Stimulated activated CD8-positive, alpha-beta memory T cell treated with anti-CD3 and anti-CD28 coated beads, Interleukin-12 subunit alpha, Interleukin-12 subunit beta, amount 100 ng/mL, for 1 hour (primary cell): Measurements from ENCODE around the gene GPR153.

Experiments
- DNase-seq: peaks from one replicate; pipeline ENCODE4 v3.0.0-alpha.2; 2020; ENCODE audit warnings: low read depth

The GPR153 gene

DNA sequence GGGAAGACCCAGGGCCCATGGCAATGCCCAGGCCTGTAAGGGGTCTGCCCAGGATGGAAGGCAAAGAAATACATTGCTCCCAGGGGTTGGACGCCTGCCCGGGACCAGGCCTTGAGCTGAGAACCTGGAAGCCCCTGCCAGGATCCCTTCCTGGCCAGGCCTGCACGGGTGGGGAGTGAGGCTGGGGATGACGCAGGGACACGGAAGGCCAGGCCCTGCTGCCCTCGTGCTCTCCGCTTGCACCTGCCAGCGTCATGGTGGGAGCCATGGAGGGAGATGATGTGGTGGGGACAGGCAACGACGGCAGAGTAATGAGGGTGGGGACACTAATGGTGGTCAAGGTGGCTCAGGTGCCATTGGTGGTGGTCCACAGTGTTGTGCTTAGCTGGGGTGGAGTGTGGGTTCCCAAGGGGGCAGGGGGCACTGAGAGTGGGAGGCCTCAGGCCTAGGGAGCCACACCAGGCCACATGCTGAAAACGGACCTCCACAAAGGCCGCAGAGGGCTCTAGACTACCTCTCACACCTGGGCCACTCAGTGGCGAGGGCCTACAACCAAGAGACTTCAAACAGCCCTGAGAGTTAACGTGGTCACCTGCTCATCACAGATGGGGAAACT lies 12.6 kb downstream of the GPR153 start:
- no peak for DNase-seq

DNA sequence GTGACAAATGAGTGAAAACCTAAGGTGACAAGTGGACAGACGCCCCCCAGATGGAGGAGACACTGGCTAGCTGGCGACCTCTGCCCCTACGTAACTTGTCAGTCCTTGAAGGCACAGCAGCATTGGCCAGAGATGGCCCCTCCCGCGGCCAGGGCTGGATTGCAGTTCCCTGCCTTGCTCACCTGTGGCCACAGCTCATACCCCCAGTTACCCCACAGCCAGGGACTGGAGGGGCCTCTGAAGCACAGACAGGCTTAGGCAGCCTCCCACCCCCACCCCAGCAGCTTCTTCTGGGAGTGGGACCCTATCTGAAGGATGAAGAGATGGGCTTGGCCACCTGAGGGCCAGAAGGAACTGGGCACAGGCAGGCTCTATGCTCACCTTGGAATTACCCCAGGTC lies 13.2 kb downstream of the GPR153 start:
- DNase-seq, result no peak

DNA sequence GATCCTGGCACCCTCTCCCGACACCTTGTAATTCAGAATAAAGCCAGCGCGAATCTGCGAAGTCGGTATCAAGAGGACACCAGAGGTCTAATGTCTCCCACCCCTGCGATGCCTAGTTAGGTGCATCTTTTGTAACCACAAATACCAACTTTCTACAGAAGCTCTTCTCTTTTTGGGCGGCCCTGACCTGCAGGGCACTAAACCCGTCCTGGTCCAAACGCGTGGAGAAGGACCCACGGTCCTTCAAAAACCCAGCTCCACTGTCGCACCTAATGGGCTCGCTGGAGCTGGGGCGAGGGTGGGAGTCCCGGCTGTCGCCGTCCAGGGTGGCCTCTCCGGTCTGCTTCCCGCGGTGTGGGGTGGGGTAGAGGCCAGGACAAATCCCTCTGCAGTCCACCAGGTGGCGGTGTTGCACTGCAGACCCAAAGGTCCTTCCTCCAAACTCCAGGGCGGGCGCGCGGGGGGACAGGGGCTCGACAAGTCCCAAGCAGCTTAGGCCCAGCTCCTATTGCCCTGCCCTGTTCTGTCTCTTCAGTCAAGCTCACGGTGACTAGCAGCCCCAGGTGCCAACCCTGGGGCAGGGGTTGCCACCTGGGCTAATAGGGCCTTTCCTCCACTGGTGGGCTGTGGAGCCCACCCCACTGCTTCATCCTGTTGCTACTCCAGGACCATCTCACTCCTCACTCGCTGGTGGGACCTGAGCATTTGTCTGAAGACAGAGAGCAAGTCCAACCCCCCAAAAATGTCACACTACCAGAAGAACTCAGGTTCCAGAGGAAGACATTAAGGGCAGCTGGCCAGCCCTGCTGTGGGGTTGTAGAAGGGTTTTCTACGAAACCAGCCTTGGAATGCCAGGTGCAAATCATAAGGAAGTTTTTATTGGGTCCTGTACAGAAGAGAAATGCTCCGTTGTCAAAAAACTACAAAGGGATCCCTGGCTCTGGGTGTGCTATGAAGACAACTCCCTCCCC lies 14.1 kb downstream of the GPR153 start:
- peak; percentile 74 for DNase-seq

DNA sequence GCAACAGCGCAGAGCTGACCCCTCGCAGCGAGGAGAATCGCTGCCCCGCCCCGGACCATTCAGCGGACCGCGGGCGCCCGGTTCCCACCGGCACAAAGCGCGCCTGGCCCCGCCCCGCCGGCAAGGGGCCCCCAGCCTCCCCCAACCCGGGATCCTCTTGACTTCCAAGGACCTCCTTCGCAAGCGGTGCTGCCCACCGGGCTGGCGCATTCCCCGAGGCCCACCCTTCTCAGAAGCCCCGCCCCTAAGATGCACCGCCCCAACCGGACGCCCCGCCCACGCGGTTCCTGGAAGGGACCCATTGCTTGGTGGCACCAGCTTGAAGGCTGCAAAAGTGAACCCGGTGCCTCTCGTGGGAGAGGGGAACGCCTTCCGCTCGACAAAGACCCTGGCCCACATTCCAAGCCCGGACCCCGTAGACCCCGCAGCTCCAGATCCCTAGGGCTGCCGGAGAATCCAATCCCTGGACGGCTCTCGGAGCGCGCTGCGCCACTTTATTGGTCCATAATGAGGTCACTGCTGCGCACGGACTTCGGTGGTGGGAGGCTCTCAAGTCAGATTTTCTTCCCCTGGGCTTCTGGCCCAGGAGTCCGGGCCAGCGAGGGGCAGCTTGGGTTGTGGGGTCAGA lies 14.9 kb downstream of the GPR153 start:
- DNase-seq, result no peak

DNA sequence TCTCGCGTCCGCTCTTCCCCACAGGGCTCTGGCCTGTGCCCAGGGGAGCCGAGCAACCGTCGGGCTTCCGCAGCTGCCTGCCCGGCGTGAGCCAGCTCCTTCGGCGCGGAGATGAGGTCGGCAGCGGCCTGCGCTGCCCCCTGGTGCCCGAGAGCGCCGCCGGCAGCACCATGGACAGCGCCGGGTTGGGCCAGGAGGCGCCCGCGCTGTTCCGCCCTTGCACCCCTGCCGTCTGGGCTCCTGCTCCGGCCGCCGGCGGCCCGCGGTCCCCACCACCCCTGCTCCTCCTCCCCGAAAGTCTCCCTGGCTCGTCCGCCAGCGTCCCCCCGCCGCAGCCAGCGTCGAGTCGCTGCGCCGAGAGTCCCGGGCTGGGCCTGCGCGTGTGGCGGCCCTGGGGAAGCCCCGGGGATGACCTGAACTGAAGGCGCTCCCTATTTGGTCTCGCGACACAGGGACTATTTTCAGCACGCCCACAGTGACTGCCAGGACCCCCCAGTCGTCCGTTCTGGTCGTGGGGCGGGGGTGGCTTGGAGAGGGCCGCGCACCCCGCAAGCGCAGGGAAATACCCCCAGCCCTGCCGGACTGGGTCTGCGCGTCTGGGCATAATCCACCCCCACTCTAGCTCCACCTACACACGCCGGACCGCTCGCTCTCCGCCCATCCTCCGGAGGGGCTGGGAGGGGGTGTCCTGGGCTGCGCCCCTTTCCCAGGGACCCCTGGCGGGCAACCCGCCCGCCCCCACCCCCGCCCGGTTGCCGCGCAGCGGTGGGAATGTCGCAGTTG lies 15.6 kb downstream of the GPR153 start:
- DNase-seq, result peak; percentile 57

DNA sequence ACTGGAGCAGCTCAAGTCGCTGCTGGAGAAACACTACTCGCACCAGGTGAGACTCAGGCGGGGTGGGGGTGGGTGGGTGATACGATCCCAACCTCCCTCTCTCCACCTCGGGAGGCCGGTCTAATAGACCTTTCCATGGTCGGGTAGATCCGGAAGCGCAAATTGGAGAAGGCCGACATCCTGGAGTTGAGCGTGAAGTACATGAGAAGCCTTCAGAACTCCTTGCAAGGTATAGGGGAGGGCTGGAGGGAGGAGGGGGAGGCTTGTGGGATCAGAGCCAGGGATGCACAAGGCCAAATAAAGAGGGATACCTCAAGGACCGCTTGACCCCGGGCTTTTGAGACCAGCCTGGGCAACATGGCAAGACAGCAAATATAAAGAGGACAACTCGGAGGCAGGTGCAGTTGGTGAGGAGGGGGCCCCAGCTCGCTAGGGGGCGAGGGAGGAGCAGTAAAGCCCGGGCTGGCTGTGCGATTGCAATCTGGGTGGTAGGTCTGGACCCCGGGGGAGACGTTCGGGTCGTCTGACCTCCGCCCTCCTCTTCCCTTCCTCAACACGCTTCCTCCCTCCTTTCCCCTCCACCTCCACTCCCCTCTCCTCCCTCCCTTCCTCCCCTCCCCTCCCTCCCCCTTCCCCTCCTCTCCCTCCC lies 16.4 kb downstream of the GPR153 start:
- no peak for DNase-seq

DNA sequence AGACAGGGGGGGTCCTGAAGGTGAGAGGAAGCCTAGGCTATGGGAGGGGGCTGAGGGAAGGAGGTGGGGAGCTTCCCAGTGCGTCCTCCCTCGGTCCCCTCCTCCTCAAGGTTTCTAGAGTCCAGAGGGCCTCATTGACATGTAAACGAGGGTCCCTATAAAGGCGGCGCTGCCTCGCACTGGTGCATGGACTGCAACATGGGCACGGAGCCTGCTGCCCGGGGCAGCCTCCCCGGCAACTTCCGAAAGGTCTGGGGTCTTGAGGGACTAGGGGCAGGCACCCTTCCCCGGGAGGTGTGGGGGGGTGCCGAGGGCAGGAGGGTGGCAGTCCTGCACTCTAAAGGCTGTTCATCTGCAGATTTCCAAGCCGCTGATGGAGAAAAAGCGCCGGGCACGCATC lies 16.9 kb downstream of the GPR153 start, which contains the start of gene HES3:
TSS of gene HES3 (plus strand) at position 187 of the 400 bp plus-strand sequence. CDS start at position 374, 187 bp downstream.
- DNase-seq, result no peak

DNA sequence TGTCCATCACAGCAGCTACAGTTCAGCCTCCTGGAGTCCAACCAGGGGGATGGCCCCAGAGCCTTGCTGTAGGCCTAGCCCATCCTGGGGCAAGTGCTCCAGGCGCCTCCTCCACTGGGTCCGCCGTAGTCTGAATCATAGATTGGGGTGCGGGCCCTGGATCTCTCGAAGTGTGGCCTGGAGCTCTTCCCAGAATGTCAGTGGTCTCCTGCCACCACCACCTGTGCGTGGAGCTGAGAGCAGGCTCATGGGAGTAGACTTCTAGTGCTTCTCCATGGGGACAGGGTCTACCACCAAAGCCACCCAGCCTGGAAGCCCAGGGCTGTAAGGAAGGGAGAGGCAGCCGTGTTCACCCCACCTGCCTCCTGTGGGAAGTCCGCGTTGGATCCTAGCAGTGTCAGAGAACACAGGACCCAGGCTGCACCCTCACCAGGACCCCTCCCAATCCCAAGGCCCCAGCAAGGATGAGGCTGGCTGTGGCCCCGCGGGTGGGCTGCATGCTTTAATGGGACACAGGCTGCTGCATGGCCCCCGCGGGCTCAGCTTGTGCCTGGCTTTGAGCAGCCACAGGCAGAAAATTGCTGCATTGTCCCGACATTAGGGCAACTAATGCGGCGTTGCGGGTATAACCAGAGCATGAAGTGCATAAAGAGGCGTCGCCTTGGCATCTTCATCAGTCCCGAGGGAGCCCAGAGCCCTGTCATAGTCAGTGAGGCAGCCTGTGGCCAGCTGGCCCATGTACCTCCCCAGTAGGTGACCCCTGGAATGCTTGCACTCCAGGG lies 17.7 kb downstream of the GPR153 start:
- no peak for DNase-seq

DNA sequence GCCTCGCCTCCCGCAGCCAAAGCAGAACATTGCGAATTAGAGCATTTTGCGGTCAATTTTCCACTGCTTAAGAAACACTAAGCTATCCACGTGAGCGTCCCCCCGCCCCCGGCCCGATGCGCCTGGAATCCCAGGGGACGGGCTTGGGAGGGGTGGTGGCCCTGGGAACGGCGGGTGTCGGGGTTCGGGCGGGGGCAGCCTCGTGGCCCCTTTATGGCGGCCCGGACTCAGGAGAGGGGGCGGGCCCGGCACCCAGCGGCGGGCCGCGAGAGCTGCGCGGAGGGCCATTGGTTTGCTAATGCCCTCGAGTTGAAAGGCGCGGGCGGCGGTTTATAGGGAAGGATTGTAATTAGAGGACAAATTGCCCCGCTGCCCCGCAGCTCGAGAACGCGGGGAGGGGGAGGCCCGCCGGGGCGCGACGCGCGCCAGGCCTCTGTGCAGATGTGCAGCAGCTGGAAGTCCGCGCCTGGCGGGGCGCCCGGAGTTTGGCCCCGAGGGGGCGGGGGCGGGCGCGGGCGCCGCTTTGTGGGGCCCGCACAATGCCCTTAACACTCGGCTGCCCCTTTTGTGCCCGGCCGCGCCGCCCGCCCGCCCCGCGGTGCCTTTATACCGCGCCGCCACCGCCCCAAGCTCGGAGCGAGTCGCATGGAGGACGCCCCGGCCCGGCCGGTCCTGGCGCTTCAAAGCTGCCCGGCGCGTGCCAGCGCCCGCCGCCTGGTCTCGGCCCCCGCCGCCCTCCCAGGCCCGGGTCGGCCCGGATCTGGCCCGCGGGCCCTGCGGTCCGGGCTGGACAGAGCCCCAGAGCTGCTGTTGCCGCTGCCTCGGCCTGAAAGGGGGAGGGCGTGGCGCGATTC lies 18.8 kb downstream of the GPR153 start:
- DNase-seq, result no peak

DNA sequence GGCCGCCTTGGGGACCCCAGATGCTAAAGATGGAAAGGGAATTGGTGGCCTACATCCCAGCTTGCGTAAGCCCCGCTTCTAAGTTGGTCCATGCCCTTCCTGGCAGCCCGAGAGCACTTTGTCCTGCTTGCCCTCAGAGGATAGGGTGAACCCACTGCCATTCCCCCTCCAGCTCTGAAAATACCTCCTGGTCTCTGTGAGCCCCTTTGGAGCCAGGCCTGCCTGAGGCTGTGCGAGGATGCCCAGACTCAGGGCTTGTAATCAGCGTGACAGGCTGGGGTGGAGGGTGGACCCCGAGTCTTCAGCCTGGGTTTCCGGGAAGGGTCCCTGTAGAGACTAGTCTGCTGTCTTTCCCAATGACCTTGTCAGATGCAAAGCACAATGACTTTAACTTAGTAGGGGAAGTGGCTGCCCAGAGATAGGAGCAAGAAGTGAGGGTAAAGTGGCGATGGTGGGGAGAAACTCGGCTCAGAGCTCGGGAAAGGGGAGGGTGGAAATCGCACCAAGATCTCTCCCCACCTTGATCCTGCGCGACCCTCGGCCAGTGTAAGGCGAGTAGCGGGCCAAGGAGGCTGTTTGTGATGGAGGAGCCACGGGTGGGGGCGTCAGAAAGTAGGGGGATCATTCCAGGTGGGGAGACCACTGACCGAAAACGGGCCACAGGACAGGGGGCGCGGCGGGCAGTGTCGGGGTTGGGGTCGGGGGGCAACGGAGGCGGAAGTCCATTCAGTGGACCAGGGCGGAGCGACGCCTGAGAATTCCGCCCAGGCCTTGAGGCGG lies 19.6 kb downstream of the GPR153 start:
- no peak for DNase-seq

DNA sequence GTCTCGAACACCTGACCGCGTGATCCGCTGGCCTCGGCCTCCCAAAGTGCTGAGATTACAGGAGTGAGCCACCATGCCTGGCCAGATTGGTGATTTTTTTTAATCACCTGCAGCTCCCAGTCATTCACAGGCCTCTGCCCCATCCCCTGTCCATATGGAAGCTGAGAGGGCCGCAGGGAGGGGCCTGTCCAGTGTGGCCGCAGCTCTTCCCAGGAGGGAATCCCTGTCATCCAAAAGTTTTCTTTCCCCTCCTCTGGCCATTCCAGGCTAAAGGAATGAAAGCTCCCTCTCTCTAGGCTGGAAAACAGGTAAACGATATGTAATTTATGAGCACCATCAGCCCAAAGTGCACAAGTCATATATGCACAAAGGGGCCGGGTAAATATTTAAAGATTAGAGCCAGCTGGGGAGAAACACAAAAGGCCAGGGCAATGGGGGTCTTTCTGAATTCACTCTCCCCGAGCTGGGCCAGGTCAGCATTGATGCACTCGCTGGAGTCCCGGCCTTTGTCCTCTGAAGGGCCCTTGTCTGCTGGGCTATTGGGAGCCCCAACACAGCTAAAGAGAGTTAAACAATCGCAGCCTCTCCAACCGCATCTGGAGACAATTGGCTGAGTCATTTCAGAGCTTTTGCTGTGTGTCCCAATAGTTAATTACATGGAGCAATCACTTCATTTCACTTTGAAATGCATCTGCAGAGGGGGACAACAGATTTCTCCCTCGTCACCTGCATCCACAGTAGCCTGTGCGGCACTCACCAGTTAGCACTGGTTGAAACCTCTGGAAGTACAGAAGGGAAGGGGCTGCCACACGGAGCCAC lies 20.7 kb downstream of the GPR153 start:
- no peak for DNase-seq

DNA sequence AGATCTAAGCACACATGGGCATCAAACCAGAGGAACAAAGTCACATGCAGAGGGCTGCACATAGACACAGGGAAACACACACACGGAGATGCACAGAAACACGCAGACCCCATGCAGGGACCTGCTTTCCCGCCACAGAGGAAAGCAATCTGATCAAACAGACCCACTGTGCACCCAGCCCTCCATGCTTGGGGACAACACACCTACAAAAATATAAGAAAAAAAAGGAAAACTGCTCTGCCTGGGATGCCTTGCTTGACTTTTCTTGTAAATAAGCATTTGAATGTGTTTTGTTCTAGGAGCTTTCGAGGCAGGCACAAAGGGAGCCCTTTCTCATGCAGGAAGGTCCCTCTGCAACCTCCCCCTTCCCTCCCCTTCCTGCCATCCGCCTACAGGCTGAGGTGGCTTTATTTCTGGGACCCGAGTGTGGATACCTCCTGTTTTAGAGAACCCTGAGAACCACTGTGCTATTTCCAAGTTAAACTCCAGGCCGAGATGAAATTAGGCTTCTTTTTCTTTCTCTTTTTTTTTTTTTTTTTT lies 21.6 kb downstream of the GPR153 start:
- no peak for DNase-seq

DNA sequence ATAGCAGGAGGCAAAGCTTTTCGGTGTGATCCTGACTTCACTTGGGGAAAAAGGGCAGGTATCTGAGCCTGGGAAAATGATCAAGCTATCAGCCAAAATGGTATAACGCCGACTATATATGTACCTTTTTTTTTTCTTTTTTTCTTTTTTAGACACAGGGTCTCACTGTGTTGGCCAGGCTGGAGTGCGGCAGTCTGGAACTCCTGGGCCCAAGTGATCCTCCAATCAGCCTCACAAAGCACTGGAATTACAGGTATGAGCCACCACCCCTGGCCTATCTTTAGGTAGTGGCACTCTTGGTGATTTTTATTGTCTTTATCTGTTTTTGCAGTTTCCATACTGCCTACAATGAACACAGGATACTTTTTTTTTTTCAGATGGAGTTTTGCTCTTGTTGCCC lies 23.8 kb downstream of the GPR153 start:
- DNase-seq, result no peak

DNA sequence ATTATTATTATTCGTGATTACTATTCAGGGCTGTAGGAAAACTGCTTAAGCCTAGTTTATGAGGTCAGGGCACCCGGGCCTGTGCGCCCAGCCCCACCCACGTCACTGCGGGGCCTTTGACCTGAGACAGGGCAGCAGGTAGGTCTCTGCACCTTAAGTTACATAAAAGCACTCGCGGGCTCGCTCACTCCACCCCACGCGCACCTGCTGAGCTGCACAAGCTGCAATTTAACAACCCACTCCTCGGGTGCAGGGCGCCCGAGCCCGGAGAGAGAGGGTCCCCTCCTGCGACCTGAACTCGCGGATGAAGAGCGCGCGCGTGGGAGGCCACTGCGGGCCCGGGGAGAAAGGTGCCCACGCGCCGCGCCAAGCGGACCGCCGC lies 25.6 kb downstream of the GPR153 start:
- no peak for DNase-seq

DNA sequence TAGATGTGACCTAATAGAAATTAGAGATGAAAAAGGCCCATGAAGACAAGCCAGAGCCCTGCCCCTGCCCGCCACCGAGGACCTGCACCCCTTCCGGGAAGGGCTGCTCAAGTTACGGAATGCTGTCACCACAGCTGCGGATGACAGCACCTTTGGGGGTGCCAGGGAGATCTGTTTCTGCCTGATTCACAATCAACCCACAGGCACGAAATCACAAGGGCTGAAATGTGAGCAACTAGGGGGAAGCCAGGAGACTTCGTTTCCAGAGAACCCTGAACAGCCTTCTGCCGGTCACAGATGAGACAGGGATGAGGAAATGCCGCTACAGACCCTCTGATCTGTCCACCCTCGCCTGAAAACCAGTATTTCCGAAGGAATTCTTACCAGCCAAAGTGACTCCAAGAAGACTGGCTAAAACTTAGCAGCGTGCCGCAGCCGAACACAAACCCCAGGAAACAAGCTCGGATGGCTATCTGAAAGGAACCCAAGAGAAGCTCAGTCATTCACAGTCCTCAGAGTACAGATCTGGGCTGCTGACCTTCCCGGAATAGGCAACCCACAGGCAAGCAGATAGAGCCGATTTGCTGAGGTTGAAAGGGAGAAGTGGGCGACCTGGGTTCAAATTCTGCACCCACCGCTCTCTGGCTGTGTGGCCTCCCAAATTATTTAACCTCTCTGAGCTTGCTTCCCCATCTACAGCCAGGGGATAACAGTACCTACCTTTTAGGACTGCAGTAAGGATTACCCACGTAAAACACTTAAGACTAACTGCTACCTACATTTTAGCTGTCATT lies 26.2 kb downstream of the GPR153 start:
- DNase-seq, result no peak

DNA sequence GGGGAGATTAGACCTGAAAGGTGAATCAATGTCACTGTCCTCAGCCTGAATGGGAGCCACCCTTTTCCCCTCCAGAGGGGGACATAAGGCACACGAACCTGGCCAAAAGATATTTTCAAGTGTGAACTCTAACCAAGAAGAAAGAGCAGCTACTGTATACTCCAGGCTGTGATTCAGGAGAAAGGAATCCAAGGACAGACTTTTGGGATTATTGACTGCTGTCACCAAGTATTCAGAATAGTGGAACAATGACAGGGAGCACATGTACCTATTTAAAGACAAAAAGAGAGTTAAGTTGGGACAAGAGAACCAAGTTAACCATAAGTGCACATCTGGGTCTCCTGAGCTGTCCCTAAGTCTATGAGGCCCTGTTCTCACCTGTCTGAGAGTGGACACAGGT lies 27.5 kb downstream of the GPR153 start:
- DNase-seq, result no peak

DNA sequence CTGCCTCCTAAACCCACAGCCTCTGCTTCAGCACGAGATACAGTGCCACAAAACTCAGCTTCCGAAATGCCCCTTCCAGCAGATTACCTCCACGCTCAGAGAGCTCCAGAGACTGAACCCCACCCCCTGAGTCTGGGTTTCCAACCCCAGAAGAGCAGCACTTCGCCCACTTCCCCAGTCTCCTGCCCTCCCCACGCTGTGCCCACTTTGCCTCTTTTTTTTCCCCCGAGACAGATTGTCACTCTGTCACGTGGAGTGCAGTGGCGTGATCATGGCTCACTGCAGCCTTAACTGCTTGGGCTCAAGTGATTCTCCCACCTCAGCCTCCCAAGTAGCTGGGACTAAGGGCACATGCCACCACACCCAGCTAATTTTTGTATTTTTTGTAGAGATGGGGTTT lies 35.2 kb downstream of the GPR153 start:
- no peak for DNase-seq
